ENCODE measurements around the gene HSF2BP. TPM values are rescaled to one million over a fixed set of nuclear protein-coding genes. Genes with fewer than 3 reads are reported as not detected.

Gene HSF2BP
- total RNA-seq (2022) (0.95 and 1.5 TPM in 2 replicates), Bru-seq, nascent RNA (percentile 32 among the genes with signal in this experiment), BruChase-seq, experiment 1, labeled RNA remaining after a 6-hour chase (percentile 32 among the genes with signal in this experiment), BruChase-seq, experiment 2, labeled RNA remaining after a 2-hour chase (percentile 31 among the genes with signal in this experiment)
- long read RNA-seq: 0 reads

GRCh38 chr21:43659136-43660000 lies at the start of gene HSF2BP, which contains the start of gene RRP1B:
TSS of gene HSF2BP (minus strand) at chr21:43659488. CDS start at chr21:43658096, 1,392 bp downstream.
TSS of gene RRP1B (plus strand) at chr21:43659560. CDS start at chr21:43659665, 105 bp downstream.
- peaks cover 20% of the 10 kb centered on the region for H3K4me1 Mint-ChIP-seq (ENCODE audit: low read depth, unreplicated experiment)
- peak; percentile 81 for DNase-seq
- CTCF ChIA-PET: interaction anchor here (0.8 kb wide), 2 partner anchors 45 to 69 kb away, joined by 3 read pairs; no protein-coding TSS in a partner anchor
- peaks cover 28% of the 10 kb centered on the region for H3K36me3 Mint-ChIP-seq (ENCODE audit: insufficient read depth, unreplicated experiment)
- H3K27me3 Mint-ChIP-seq (ENCODE audit: unreplicated experiment): no peaks in the 10 kb centered on the region
- TSS peak; percentile 69 for BruUV-seq (replicated peaks)
- H3K4me3 Mint-ChIP-seq (ENCODE audit: low read depth, unreplicated experiment): peak within 1 kb of the TSS; percentile 88
- no peak for TF ChIP-seq CTCF (IDR thresholded peaks at IDR 0.05; ENCODE audit: unreplicated experiment)
- intact Hi-C loops (cut with micrococcal nuclease; ENCODE audit: unreplicated experiment): no loop called here
- peak within 1 kb of the TSS; percentile 69 for H3K27ac Mint-ChIP-seq (ENCODE audit: unreplicated experiment)
- no peaks in the 10 kb centered on the region for H3K9me3 Mint-ChIP-seq (ENCODE audit: low read depth, unreplicated experiment)

GRCh38 chr21:43708745-43709381 lies 49.6 kb upstream of the HSF2BP start:
- TF ChIP-seq CTCF (IDR thresholded peaks at IDR 0.05; ENCODE audit: unreplicated experiment): no peak
- H3K4me3 Mint-ChIP-seq (ENCODE audit: low read depth, unreplicated experiment): no peak overlapping the region
- CTCF ChIA-PET: no interaction called here
- H3K36me3 Mint-ChIP-seq (ENCODE audit: insufficient read depth, unreplicated experiment): peaks cover 14% of the 10 kb centered on the region
- H3K27ac Mint-ChIP-seq (ENCODE audit: unreplicated experiment): no peak overlapping the region
- no peaks in the 10 kb centered on the region for H3K9me3 Mint-ChIP-seq (ENCODE audit: low read depth, unreplicated experiment)
- H3K4me1 Mint-ChIP-seq (ENCODE audit: low read depth, unreplicated experiment): peaks cover 13% of the 10 kb centered on the region
- no peaks in the 10 kb centered on the region for H3K27me3 Mint-ChIP-seq (ENCODE audit: unreplicated experiment)
- no TSS peak for BruUV-seq (replicated peaks)
- DNase-seq: no peak
- intact Hi-C loops (cut with micrococcal nuclease; ENCODE audit: unreplicated experiment): no loop called here

- TF ChIP-seq CTCF (IDR thresholded peaks at IDR 0.05; ENCODE audit: unreplicated experiment): no peak
- intact Hi-C loops (cut with micrococcal nuclease; ENCODE audit: unreplicated experiment): no loop called here
- Mint-ChIP-seq H3K4me1 (ENCODE audit: low read depth, unreplicated experiment) (peaks cover 13% of the 10 kb centered on the region), H3K4me3 (ENCODE audit: low read depth, unreplicated experiment) (no peak overlapping the region), H3K9me3 (ENCODE audit: low read depth, unreplicated experiment) (no peaks in the 10 kb centered on the region), H3K36me3 (ENCODE audit: insufficient read depth, unreplicated experiment) (peaks cover 12% of the 10 kb centered on the region), H3K27ac (ENCODE audit: unreplicated experiment) (no peak overlapping the region), H3K27me3 (ENCODE audit: unreplicated experiment) (no peaks in the 10 kb centered on the region)
- DNase-seq: no peak
- BruUV-seq (replicated peaks): no TSS peak
- CTCF ChIA-PET: no interaction called here
Observed at GRCh38 chr21:43707462-43707861, 48.2 kb upstream of the HSF2BP start.

GRCh38 chr21:43703035-43703880 lies 44.0 kb upstream of the HSF2BP start:
- H3K27me3 Mint-ChIP-seq (ENCODE audit: unreplicated experiment): no peaks in the 10 kb centered on the region
- DNase-seq: no peak
- peaks cover 3% of the 10 kb centered on the region for H3K36me3 Mint-ChIP-seq (ENCODE audit: insufficient read depth, unreplicated experiment)
- H3K27ac Mint-ChIP-seq (ENCODE audit: unreplicated experiment): no peak overlapping the region
- H3K4me3 Mint-ChIP-seq (ENCODE audit: low read depth, unreplicated experiment): peak overlapping the region; percentile 17
- CTCF ChIA-PET: no interaction called here
- intact Hi-C loops (cut with micrococcal nuclease; ENCODE audit: unreplicated experiment): no loop called here
- no peak for TF ChIP-seq CTCF (IDR thresholded peaks at IDR 0.05; ENCODE audit: unreplicated experiment)
- BruUV-seq (replicated peaks): no TSS peak
- H3K9me3 Mint-ChIP-seq (ENCODE audit: low read depth, unreplicated experiment): no peaks in the 10 kb centered on the region
- no peaks in the 10 kb centered on the region for H3K4me1 Mint-ChIP-seq (ENCODE audit: low read depth, unreplicated experiment)

Measured in Calu3 (cell line).